Anterior cingulate cortex (tissue), 58 donors: ENCODE results near the gene CPNE6.
"Not testable (repeated sequence)": the region's sequence is repeated elsewhere in the genome, so short reads cannot be mapped to it uniquely, and the experiment has no call there.

Experiments
- DNase-seq, 58 donors: peaks; one replicate each; lab custom pipeline; 2025; lab: John Stamatoyannopoulos, UW

The CPNE6 gene

DNA sequence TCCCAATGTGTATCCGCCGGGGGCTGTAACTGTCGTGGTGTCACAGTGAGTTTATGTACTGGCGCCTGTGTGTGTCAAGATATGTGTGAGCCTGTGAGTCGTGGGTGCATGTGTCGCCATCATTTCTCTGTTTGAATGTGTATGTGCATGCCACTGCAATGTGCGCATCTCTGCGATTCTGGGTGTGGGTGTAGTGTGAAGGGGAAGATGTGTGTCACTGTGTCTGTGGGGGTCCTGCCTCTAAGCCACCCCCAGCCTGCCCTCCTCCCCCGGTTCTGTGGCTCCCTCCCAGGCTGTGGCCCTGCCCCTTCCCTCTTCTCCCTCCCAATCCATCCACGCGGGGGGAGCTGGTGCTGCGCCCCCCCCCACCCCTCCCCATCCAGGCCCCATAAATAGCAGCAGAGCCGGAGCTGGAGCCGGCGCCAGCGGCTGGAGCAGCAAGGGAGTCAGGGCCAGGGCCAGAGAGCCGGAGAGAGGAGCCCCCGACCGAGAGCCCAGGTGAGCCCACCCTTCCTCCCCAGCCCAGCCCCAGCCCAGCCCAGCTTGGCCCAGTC is at the start of gene CPNE6:
Gene CPNE6 (plus strand): TSS at position 419 of the 554 bp plus-strand sequence. CDS start 1,375 bp downstream, outside the sequence.
- peak in 43 of 58 donors; percentile 18 to 87 (median 50) for DNase-seq

DNA sequence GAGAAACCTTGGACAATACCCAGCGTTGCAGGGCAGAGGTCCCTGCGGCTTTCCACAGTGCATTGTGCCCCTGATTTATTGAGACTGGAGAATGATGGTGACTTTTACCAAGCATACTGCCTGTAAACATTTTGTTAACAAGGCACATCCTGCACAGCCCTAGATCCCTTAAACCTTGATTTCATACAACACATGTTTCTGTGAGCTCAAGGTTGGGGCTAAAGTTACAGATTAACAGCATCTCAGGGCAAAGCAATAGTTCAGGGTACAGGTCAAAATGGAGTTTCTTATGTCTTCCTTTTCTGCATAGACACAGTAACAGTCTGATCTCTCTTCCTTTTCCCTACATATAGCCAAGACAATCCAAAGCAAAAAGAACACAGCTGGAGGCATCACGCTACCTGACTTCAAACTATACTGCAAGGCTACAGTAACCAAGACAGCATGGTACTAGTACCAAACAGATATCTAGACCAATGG is 46.4 kb upstream of the CPNE6 start:
- DNase-seq = not testable (repeated sequence)

DNA sequence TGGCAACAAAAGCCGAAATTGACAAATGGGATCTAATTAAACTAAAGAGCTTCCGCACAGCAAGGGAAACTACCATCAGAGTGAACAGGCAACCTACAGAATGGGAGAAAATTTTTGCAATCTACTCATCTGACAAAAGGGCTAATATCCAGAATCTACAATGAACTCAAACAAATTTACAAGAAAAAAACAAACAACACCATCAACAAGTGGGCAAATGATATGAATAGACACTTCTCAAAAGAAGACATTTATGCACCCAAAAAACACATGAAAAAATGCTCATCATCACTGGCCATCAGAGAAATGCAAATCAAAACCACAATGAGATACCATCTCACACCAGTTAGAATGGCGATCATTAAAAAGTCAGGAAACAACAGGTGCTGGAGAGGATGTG is 41.7 kb upstream of the CPNE6 start:
- not testable (repeated sequence) for DNase-seq

DNA sequence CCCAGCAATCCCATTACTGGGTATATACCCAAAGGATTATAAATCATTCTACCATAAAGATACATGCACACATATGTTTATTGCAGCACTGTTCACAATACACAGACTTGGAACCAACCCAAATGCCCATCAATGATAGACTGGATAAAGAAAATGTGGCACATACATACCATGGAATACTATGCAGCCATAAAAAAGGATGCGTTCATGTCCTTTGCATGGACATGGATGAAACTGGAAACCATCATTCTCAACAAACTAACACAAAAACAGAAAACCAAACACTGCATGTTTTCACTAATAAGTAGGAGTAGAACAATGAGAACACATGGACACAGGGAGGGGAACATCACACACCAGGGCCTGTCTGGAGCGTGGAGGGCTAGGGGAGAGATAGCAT is 40.0 kb upstream of the CPNE6 start:
- DNase-seq = not testable (repeated sequence)

DNA sequence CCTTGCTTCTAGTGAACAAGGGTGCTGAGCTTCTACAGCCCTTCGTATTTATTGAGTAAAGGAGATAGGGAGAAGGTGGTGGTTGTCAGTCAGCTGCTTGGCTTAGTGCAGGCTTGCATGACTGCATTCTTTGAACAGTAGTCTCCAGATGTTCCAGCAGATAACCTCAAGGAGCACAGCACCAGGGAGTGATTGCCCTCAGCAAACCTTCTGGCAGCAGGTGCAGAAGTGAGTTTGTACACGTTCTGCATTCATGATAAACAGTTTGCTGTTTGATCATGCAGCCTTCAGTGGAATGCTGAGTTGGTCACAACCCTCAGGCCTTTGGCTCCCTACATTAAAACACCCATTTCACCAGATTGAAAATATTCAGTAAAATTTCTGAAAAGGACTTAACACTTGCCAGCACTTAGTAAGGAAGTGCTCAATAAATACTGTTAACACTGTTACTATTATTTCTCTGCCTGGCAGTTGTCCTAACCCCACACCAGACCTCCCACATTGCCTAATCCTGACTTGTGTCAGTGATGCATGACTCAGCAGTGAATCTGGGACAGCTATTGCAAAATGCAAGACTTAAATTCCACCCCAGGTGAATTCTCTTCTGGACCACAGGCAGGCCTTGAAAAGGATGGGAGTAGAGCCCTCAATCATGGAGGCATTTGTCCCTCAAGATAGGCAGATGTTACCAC is 38.5 kb upstream of the CPNE6 start:
- no peak for DNase-seq

DNA sequence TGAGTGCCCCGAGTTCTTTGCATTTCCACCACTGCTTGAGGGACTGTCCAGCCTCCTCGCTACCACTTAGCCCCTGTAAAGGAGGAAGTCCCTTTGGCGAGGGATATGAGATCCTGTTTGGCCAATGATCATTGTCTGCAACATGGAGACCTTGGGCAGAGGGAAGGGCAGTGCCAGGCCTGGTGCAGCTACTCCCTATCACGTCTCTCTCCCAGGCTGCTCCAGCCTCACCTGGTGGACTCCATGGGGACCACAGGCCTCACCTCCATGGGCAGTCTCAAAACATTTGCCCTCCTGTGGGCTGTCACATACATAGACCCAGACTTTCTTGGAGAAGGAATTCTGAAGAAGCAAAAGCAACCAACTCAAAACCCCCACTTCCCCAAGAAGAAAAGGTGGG is 35.6 kb upstream of the CPNE6 start:
- not testable (repeated sequence) for DNase-seq

DNA sequence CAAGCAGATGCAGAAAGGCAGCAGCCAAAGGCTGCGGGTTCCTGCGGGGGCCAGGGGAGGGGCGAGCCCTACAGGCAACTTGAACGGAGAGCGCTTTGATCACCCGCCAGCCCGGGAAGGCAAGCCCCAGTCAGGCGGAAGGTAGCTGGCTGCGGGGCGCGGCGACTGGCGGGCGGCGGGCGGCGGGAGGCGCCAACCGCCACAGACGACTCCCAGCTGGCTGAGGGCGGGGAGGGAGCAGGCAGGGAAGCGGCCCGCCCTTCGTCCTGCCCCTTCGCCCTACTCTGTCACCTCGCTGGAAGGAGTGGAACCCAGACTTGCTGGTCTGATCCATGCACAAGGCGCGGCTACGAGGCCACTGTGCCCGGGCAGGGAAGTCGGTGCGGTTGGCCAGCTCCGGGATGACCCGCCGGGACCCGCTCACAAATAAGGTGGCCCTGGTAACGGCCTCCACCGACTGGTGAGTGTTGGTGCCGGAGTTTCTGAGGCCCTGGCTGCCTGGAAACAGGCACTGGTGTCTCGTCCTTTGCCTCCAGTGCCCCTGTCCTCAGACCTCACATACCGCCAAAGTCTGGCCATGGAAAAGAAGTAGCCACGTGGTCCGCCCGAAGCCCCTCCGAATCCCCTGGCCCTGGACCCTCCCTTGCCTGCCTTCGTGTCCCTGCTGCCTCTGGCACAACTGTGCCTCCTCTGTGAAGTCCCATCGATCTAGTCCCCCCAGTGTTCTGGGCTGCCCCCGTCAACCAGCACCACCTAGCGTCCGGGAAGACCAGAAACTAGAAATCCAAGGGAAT is 35.0 kb upstream of the CPNE6 start:
- peak in 52 of 58 donors; percentile 43 to 87 (median 68) for DNase-seq

DNA sequence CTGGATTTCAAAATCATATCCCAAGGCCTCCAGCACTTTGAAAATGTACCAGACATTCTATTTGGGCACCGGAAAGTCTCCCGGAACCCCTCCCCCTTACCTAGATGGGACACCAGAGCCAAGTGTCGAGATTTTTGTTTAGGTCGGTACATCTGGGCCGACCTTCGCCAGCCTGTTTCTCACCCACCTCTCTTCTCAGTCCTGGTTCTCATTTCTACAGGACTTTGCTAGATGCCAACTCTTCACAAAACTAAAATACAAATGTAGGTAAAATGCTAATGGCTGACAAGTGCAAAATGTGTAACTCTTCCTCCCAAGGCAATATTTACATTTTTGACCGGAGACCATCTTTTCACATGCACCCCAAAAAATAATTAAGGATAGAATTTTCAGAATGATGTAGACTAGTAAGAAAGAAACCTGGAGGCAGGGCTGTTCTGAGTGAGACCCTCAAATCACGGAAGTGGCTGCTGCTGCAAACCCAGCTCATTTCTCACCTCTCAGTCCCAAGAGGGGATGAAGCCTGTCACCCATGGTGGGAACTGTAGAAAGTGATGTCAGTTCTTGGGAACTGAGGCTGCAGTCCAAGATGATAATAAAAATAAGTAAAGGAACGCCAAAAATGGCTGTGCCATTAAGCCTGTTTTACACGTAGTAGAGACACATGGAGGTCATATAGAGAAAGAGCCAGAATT is 34.3 kb upstream of the CPNE6 start:
- not testable (repeated sequence) for DNase-seq

DNA sequence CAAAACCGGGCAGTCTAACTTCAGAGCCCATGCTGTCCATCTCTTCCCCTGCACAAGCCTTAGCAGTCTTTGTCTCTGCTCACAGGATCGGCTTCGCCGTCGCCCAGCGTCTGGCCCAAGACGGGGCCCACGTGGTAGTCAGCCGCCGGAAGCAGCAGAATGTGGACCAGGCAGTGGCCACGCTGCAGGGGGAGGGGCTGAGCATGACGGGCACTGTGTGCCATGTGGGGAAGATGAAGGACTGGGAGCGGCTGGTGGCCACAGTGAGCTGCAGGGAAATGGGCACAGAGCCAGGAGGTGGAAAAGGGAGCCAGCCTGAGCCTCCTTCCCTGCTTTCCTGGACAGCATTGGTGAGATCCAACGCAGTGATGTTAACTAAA is 33.7 kb upstream of the CPNE6 start:
- peak in 2 of 58 donors; percentile 17 to 23 for DNase-seq

DNA sequence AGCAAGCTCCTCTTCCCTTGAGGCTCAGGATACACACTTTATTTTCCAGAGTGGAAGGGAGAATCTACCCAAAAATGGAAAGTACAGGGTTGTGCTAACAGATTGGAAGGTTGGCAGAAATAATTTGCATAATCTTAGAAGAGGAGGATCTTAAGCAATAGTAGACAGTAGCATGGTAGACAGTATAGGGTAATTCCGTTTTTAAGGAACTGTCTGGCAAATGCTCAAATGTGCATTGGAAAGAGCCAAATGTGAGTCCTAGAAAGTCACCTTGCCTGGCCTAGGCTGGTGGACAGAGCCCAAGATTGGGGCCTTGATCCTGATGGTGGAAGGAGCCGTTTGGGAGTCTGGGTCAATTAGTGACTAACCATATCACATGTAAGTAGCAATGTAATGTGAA is 32.7 kb upstream of the CPNE6 start:
- DNase-seq = no peak

DNA sequence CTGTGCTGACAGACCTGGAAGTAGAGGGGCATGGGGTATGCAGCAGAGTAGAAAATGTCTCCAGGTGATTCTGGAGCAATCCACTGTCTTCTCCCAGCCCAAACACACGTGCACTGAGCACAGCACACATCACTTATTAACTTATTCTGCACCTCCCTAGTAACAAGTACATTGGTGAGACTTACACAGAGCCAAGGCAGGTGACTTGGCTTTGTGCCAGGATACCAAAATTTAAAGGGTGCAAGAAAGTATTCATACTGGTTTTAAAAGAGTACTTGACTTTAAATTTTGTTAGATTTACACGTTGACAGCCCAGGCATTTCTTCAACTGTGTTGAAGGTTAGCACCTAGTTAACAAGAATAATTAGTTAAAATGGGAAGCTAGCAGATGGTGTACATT is 30.7 kb upstream of the CPNE6 start:
- DNase-seq = no peak

DNA sequence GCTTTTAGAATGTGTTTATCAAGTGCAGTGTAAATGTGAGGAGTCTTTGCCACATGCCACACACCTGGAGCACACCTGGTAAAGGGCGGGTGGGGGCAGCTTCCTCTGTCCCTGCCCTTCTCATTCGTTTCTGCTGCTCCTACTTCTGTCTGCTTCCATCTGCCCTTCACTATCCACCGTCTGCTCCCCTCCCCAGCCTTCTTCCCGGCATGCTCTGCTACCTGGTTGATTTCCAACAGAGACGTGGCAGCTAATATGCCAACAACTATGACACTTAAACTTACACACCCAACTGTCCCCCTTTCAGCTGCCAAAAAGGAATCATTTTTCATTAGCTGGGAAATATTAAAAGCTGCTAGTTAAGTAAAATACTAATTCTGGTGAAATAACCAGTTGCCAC is 28.6 kb upstream of the CPNE6 start:
- DNase-seq = no peak

DNA sequence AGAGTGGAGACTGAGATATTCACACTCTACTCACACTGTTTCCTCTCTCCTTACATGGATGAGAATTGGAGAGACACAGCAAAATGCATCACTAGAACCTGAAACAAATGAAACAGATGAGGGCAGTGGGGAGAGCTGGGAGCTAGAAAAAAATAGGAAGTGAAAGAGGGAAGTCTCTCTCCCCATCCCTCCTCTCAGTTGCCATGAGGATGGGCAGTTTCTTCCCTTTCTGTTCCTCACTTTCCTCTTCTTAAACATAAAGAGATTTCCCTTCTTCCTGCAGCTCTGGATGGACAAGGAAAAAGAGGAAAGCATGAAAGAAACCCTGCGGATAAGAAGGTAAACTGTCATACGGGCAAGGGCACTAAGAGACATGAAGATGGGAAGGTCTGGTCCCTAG is 22.4 kb upstream of the CPNE6 start:
- DNase-seq = not testable (repeated sequence)

DNA sequence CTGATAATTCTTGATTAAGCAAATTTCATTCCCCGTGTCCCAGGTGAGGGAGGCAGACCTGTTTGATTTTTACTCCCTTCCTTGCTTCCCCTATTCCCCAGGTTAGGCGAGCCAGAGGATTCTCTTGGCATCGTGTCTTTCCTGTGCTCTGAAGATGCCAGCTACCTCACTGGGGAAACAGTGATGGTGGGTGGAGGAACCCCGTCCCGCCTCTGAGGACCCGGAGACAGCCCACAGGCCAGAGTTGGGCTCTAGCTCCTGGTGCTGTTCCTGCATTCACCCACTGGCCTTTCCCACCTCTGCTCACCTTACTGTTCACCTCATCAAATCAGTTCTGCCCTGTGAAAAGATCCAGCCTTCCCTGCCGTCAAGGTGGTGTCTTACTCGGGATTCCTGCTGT is 20.6 kb upstream of the CPNE6 start:
- not testable (repeated sequence) for DNase-seq

DNA sequence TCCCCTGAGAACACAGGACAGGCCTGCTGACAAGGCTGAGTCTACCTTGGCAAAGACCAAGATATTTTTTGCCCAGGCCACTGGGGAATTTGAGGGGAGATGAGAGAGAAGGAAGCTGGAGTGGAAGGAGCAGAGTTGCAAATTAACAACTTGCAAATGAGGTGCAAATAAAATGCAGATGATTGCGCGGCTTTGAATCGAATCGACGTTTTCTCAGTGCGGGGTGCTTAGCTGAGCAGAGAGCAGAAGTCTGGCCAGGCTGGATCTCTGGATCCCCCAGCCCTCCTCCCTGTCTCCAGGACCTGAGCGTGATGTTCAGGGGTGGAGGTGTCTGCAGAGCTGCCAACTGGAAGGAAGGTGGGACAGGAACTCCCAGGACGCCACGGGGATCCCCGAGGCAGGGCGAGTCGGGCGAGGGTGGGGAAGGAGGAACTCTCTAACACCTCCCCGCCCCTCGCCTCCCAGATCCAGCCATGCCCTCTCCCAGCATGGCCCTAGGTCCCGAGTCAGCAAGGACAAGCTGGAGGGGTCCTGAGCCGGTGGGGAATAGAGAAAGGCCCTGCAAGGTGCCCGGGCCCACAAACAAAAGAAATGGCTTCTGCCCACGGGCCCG is 20.1 kb upstream of the CPNE6 start:
- DNase-seq = peak in 11 of 58 donors; percentile 33 to 66 (median 55)

DNA sequence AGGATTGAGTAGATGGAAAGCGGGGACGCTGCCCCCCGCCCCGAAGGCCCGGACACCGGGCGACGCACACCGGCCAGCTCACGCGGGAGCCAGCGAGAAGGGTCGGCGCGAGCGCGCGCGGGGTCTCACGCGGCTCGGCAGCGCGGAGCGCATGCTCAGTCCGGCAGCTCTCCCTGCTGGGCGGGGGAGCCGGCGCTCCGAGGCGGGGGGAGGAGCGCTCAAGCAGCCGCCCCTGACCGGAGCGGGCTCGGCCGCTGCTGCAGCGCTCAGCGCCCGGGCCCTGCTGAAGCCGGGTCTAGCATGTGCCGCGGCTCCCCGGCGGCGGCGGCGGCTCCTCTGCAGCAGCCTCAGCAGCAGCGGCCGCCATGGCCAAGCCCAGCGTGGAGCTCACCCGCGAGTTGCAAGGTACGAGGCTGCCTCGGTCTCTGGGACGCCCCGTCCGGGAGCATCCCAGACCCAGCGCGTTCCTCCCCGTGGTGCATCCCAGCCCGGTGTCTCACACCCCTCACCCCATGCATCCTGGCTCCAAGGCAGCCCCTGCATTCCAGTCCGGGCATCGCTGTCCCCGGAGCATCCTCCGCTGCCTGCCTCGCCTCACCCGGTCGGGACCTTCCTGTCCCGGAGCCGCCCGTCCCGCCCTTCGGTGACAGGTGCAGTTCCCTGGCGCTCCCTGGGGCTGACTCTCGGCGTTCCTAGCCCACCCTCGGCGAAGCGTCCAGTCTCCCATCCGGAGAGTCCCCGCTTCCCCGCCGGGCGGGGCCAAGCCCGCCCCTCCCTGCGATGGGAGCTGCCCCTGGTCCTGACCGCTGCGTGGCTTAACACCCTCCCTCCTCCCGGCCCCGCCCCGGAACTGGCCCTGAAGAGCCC is 19.3 kb upstream of the CPNE6 start, which contains the start of gene CARMIL3:
Gene CARMIL3 (plus strand): TSS at position 221 of the 867 bp plus-strand sequence. CDS start 145 bp downstream, at position 366.
- peak in 53 of 58 donors; percentile 22 to 82 (median 66) for DNase-seq

DNA sequence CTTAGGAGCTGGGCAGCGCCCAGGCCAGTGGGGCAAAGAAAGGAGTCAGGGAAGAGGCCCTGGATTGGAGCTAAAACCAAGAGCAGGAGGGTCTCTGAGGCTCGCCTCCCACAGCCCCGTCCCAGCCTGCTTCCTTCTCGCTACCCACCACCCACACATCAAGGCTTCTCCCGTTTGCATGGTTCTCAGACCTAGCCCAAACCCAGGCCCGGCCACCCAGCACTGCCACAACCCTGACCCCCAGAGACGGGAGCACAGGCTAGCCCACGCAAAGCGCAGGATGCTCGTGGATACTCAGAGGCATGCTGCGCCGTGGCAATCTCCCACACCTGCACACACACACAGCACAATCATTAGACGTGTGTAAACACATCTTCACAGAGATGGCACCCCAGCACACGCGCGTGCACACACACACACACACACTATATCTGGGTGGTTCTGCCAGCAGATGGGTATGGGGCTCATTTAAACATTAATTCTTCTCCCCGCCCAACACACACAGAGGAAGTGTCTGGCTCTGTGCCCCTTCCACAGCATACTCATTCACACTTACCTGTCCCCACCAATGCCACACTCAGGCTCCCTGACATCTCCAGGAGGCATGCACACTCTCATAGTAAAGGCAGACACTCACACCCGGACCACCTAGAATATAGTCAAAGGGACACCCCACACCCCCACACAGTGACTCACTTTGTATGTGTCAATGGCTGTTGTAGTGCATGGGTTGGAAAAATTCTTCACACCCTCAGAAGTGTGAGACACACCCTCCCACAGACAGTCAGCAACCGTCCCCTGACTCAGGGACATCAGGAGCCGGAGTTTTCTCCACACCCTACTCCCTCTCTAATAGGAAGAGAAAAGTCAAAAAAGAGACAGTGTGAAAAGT is 18.5 kb upstream of the CPNE6 start:
- peak in 15 of 58 donors; percentile 12 to 60 (median 27) for DNase-seq
